Smooth muscle cell of the pulmonary artery (primary cell): Measurements from ENCODE around the gene IFNA21. TPM values are rescaled to one million over a fixed set of nuclear protein-coding genes. Genes with fewer than 3 reads are reported as not detected.

ENCODE experiments used
- total RNA-seq: library from RNA; depleted of rRNA; stranded (reverse); fragments of >200 nt; gene quantifications from 2 replicates; pipeline ENCODE4 v1.2.3, GENCODE V29; 2014

Gene IFNA21
- total RNA-seq: not detected in 2 replicates

DNA sequence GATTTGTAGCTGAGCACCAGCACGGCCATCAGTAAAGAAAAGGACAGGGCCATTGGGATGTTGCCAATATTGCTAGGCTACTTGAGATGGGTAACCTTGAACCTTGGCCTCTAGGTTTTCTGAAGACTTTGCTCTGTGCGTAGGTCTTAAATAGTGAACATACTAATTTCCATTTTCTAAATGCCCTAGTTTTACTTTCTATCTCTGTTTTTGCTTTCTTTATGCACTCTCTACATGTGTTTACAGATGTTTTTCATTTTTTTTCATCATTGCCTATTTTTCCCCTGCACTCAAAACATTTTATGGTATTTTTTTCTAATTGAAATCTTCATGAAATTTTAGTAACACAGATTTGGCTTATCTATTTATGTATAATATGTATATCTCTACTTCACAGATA is at the start of gene IFNA21:
Gene IFNA21 (minus strand): TSS at position 101 of the 400 bp plus-strand sequence. CDS start 48 bp downstream, at position 53.

DNA sequence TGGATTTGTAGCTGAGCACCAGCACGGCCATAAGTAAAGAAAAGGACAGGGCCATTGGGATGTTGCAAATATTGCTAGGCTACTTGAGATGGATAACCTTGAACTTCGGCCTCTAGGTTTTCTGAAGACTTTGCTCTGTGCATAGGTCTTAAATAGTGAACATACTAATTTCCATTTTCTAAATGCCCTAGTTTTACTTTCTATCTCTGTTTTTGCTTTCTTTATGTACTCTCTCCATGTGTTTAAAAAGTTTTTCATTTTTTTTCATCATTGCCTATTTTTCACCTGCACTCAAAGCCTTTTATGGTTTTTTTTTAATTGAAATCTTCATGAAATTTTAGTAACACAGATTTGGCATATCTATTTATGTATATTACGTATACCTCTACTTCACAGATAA is 40.6 kb upstream of the IFNA21 start, which contains the start of gene IFNA10:
Gene IFNA10 (minus strand): TSS at position 101 of the 400 bp plus-strand sequence. CDS start 46 bp downstream, at position 55.

DNA sequence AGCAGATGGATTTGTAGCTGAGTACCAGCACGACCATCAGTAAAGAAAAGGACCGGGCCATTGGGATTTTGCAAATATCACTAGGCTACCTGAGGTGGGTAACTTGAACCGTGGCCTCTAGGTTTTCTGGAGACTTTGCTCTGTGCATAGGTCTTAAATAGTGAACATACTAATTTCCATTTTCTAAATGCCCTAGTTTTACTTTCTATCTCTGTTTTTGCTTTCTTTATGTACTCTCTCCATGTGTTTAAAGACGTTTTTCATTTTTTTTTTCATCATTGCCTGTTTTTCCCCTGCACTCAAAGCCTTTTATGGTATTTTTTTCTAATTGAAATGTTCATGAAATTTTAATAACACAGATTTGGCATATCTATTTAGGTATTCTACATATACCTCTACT is 35.6 kb upstream of the IFNA21 start, which contains the start of gene IFNA7:
Gene IFNA7 (minus strand): TSS at position 101 of the 400 bp plus-strand sequence. CDS start 40 bp downstream, at position 61.

DNA sequence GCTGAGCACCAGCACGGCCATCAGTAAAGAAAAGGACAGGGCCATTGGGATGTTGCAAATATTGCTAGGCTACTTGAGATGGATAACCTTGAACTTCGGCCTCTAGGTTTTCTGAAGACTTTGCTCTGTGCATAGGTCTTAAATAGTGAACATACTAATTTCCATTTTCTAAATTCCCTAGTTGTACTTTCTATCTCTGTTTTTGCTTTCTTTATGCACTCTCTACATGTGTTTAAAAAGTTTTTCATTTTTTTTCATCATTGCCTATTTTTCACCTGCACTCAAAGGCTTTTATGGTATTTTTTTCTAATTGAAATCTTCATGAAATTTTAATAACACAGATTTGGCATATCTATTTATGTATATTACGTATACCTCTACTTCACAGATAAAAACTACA is 21.0 kb upstream of the IFNA21 start, which contains the start of gene IFNA4:
Gene IFNA4 (minus strand): TSS at position 101 of the 400 bp plus-strand sequence. CDS start 56 bp downstream, at position 45.

DNA sequence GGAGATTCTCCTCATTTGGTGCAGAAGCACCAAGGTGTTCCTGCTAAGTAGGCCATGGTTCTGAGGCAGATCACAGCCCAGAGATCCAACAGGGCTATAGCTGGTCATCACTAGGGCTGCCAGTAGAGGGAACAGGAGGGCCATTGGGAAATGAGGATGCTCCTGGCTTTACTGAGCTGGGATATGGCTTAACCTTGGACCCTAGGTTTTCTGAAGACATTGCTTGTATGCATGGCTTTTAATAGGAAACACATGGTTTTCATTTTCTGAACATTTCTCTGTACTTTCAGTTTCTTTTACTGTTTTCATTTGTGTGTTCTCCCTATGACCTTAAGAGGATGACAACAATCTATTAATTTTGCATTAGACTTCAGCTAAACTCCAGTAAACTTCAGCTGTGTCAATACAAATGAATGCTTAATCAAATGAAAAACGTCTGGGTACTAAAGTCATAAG is 25.0 kb downstream of the IFNA21 start, which contains the start of gene IFNW1:
Gene IFNW1 (minus strand): TSS at position 406 of the 456 bp plus-strand sequence. CDS start 262 bp downstream, at position 144.

Other genes starting within 250 kb of the IFNA21 start
- gene HACD4, start 135.0 kb downstream of the IFNA21 start, total RNA-seq: 2.0 and 5.0 TPM in 2 replicates
- not detected in 2 replicates for gene IFNB1, start 88.7 kb downstream of the IFNA21 start, total RNA-seq
- not detected in 2 replicates for gene IFNW1, start 24.8 kb downstream of the IFNA21 start, total RNA-seq
- not detected in 2 replicates for gene IFNA4, start 20.9 kb upstream of the IFNA21 start, total RNA-seq
- gene IFNA7, start 35.5 kb upstream of the IFNA21 start, total RNA-seq: not detected in 2 replicates
- not detected in 2 replicates for gene IFNA10, start 40.5 kb upstream of the IFNA21 start, total RNA-seq
- not detected in 2 replicates for gene IFNA16, start 50.7 kb upstream of the IFNA21 start, total RNA-seq
- not detected in 2 replicates for gene IFNA17, start 61.6 kb upstream of the IFNA21 start, total RNA-seq
- gene IFNA14, start 73.3 kb upstream of the IFNA21 start, total RNA-seq: not detected in 2 replicates
- gene IFNA5, start 138.7 kb upstream of the IFNA21 start, total RNA-seq: not detected in 2 replicates
- gene KLHL9, start 168.7 kb upstream of the IFNA21 start, total RNA-seq: 37.7 and 49.3 TPM in 2 replicates
- gene IFNA6, start 184.2 kb upstream of the IFNA21 start, total RNA-seq: not detected in 2 replicates
- not detected in 2 replicates for gene IFNA13, start 201.4 kb upstream of the IFNA21 start, total RNA-seq
- not detected in 2 replicates for gene IFNA2, start 218.7 kb upstream of the IFNA21 start, total RNA-seq
- not detected in 2 replicates for gene IFNA8, start 242.5 kb upstream of the IFNA21 start, total RNA-seq